Stomach (tissue), 9 donors: ENCODE data around the gene PLEKHG5. TPM values are rescaled to one million over a fixed set of nuclear protein-coding genes. Genes with fewer than 3 reads are reported as not detected.
A peak's percentile ranks its signal among the peaks of the same experiment; 100 is the strongest.
"Not testable (repeated sequence)": the region's sequence is repeated elsewhere in the genome, so short reads cannot be mapped to it uniquely, and the experiment has no call there.

Experiments used
- DNase-seq, 2 donors: peaks; one replicate each; pipeline versions ENCODE4 v3.0.0 to v3.0.0-alpha.2; 2013 to 2019
- H3K27ac ChIP-seq, 5 donors: fragments of 200-600 bp in 4 of 5; sonication (generic) in 4 of 5; one replicate each; pipeline ENCODE4 v1.5.1; 2013 to 2019; ENCODE audit warnings: mild to moderate bottlenecking in 1 of 5, moderate library complexity in 1 of 5
- H3K27me3 ChIP-seq, 3 donors: fragments of 200-600 bp; sonication (generic); one replicate each; pipeline ENCODE4 v1.5.1; 2017 to 2019; ENCODE audit warnings: mixed run types in 1 of 3
- H3K36me3 ChIP-seq, 4 donors: fragments of 200-600 bp; sonication (generic); 1 replicate in 3 of 4; 2 replicates in 1 of 4; pipeline ENCODE4 v1.5.1; 2016 to 2019
- H3K4me1 ChIP-seq, 4 donors: fragments of 200-600 bp; sonication (generic); one replicate each; pipeline ENCODE4 v1.5.1; 2016 to 2019
- H3K4me3 ChIP-seq, 4 donors: fragments of 200-600 bp; sonication (generic) in 3 of 4; one replicate each; pipeline ENCODE4 v1.5.1; 2016 to 2019; ENCODE audit warnings: mild to moderate bottlenecking in 1 of 4
- H3K9me3 ChIP-seq, 4 donors: fragments of 200-600 bp; sonication (generic); one replicate each; pipeline ENCODE4 v1.5.1; 2016 to 2019
- EP300 ChIP-seq: sonication (generic); formaldehyde crosslinking; IDR thresholded peaks from one replicate; pipeline ENCODE4 v1.6.1; 2017; ENCODE audit warnings: antibody characterized with exemption
- POLR2A ChIP-seq, 4 donors: fragments of 450-650 bp; IDR thresholded peaks; one replicate each; pipeline ENCODE4 v1.6.1; 2016; ENCODE audit warnings: antibody characterized with exemption in 4 of 4, control low read depth in 2 of 4, mild to moderate bottlenecking in 1 of 4, moderate library complexity in 1 of 4
- POLR2AphosphoS5 ChIP-seq, 3 donors: sonication (generic); formaldehyde crosslinking; IDR thresholded peaks; one replicate each; pipeline ENCODE4 v1.6.1; 2016; ENCODE audit warnings: antibody characterized with exemption in 3 of 3
- WGBS, 5 donors: extraction: QIAGEN DNeasy Blood & Tissue Kit in 3 of 5; methylation state at CpG; one replicate each; pipeline versions ENCODE4 v1.1.5 to v1.1.7; 2013 to 2018; 5-methylcytosine and 5-hydroxymethylcytosine counted together
- intact Hi-C: fragments of 100-400 bp; cut with DNase I; formaldehyde crosslinking; loops from one replicate; pipeline ENCODE4 v1.15.1; 2023; ENCODE audit warnings: low total_unique reads
- polyA plus RNA-seq, 3 donors: library from polyadenylated mRNA; stranded (reverse); fragments of 200-250 nt; gene quantifications; one replicate each; pipeline ENCODE4 v1.2.3, GENCODE V29; 2013
- total RNA-seq, 5 donors: library from RNA; depleted of rRNA; stranded (reverse); fragments of >200 nt; gene quantifications; one replicate each; pipeline versions ENCODE4 v1.1.0 to v1.2.3, GENCODE V29; 2014 to 2016
- TF ChIP-seq, protein P1 (sequence below), 7 experiments: fragments of 450-650 bp in 4 of 7; fragments of 200-600 bp in 3 of 7; sonication (generic) in 3 of 7; IDR thresholded peaks; one replicate each; pipeline ENCODE4 v1.5.1; 2016 to 2019; ENCODE audit warnings: antibody characterized with exemption in 7 of 7, control low read depth in 2 of 7, mild to moderate bottlenecking in 1 of 7
- donor health status: healthy with polysubstance abuse.
- donor health status: Bipolar disorder and iron deficiency.
- donor health status: healthy.

Gene PLEKHG5
- total and polyA plus RNA-seq, 8 donors, result 1.4 to 58.8 (median 7.4) TPM

DNA sequence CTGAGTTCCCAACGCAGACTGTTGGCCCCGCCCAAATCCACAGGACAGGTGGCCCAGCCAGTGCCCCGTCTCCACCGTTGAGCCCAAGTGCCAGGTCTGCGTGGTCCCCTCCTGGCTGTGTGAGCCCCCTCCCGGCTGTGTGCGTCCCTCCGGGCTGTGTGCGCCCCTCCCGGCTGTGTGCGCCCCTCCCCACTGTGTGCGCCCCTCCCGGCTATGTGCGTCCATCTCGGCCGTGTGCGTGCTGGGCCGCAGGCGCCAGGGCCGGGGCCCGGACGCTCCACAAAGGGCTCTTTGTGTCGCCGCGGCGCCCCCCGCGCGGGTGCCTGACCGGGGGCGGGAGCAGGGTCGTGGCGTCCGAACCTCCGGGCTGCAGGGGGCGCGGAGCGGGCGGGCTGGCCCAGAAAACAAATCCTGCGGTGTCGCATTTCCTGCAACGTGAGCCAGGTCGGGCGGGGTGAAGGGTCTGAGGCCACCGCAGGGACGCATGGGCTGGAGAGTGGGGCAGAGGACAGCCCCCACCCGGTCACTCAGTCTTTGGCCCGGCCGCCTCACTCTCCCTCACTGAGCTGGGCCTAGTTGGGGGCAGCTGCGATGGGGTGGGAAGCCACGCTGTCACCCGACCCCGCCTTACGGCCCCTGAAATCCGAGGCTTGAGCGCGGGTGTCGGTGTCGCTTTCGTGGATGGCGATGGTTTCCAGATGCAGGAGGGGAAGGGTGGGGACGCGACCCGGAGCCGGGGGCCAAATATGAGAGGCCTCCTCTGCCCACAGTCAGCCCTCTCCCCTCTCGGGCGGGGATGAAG lies 44.2 kb downstream of the PLEKHG5 start:
- no peak overlapping the region for H3K27ac ChIP-seq
- H3K4me3 ChIP-seq, result peak overlapping the region; percentile 11 to 42 (median 26)
- H3K4me1 ChIP-seq, result peaks cover 24 to 49% (median 39%) of the 10 kb centered on the region in 4 donors
- TF ChIP-seq POLR2AphosphoS5 (IDR thresholded peaks at IDR 0.05), result no peak
- no peak for TF ChIP-seq EP300
- no peak for TF ChIP-seq POLR2A (IDR thresholded peaks at IDR 0.05)
- TF ChIP-seq, protein P1, sequence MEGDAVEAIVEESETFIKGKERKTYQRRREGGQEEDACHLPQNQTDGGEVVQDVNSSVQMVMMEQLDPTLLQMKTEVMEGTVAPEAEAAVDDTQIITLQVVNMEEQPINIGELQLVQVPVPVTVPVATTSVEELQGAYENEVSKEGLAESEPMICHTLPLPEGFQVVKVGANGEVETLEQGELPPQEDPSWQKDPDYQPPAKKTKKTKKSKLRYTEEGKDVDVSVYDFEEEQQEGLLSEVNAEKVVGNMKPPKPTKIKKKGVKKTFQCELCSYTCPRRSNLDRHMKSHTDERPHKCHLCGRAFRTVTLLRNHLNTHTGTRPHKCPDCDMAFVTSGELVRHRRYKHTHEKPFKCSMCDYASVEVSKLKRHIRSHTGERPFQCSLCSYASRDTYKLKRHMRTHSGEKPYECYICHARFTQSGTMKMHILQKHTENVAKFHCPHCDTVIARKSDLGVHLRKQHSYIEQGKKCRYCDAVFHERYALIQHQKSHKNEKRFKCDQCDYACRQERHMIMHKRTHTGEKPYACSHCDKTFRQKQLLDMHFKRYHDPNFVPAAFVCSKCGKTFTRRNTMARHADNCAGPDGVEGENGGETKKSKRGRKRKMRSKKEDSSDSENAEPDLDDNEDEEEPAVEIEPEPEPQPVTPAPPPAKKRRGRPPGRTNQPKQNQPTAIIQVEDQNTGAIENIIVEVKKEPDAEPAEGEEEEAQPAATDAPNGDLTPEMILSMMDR (IDR thresholded peaks at IDR 0.05), result no peak
- H3K9me3 ChIP-seq, result no peaks in the 10 kb centered on the region
- peaks cover 13 to 89% (median 58%) of the 10 kb centered on the region in 3 donors for H3K27me3 ChIP-seq
- DNase-seq, result peak in 1 of 2 donors; percentile 58
- no peaks in the 10 kb centered on the region for H3K36me3 ChIP-seq
- WGBS, 5 donors, result 0 to 18% (median 4%) methylated on average over 9 to 67 of the region's 67 CpGs
- intact Hi-C loops, result no loop called here

DNA sequence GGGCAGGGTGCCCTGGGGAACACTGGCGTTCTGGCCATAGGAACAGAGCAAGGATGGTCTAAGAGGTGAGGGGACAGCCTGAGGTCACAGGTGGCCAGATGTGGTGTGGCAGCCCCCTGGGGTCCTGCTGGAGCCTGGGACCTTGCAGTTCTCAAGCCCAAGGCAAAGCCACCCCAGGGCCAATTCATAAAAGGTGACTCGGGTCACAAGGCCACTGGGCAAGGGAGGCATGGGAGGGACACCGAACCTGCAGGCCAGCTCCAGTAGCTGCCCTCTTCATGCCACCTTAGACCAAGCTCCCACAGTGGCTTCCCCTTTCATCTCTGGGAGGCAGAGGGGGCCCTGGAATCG lies 44.8 kb downstream of the PLEKHG5 start:
- peaks cover 13 to 89% (median 53%) of the 10 kb centered on the region in 3 donors for H3K27me3 ChIP-seq
- WGBS, 5 donors, result 58 to 95% (median 64%) methylated on average over 3 to 4 of the region's 4 CpGs
- H3K4me3 ChIP-seq, result peak overlapping the region in 3 of 4 donors; percentile 11 to 42 (median 21)

DNA sequence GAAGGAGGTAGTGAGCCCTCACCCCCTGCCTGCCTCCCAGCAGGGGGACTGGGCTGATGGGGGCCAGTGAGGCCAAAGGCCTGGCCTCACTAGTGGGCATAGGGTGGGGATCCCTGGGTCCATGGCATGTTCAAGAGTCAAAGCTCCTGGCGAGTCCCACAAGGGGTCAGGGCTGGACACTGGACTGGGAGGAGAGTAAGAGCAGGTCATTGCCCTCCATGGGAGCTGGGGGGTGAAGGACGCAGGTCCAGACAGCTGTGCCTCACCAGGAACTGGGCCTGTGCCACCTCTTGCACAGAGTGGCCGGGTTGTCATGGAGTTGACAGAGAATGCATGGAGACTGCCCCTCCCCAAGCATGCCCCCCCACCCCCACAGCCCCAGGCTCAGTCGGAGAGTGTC lies 45.5 kb downstream of the PLEKHG5 start:
- intact Hi-C loops, DNase-seq, H3K9me3 ChIP-seq, H3K27ac ChIP-seq, H3K4me3 ChIP-seq, H3K36me3 ChIP-seq: not testable (repeated sequence)
- 67 to 93% (median 76%) methylated on average over 2 to 4 of the region's 4 CpGs for WGBS, 5 donors
- Histone ChIP-seq H3K27me3 (peaks cover 13 to 89% (median 48%) of the 10 kb centered on the region in 3 donors), H3K4me1 (peaks cover 24 to 39% (median 36%) of the 10 kb centered on the region in 4 donors)

More for the DNA sequence above, 44.8 kb downstream of the PLEKHG5 start:
- H3K36me3 ChIP-seq, result no peaks in the 10 kb centered on the region
- H3K27ac ChIP-seq, result no peak overlapping the region
- no peak for DNase-seq
- peaks cover 24 to 47% (median 39%) of the 10 kb centered on the region in 4 donors for H3K4me1 ChIP-seq
- H3K9me3 ChIP-seq, result no peaks in the 10 kb centered on the region
- TF ChIP-seq, protein P1 (IDR thresholded peaks at IDR 0.05), result no peak
- TF ChIP-seq POLR2AphosphoS5 (IDR thresholded peaks at IDR 0.05), result no peak
- intact Hi-C loops, result no loop called here

DNA sequence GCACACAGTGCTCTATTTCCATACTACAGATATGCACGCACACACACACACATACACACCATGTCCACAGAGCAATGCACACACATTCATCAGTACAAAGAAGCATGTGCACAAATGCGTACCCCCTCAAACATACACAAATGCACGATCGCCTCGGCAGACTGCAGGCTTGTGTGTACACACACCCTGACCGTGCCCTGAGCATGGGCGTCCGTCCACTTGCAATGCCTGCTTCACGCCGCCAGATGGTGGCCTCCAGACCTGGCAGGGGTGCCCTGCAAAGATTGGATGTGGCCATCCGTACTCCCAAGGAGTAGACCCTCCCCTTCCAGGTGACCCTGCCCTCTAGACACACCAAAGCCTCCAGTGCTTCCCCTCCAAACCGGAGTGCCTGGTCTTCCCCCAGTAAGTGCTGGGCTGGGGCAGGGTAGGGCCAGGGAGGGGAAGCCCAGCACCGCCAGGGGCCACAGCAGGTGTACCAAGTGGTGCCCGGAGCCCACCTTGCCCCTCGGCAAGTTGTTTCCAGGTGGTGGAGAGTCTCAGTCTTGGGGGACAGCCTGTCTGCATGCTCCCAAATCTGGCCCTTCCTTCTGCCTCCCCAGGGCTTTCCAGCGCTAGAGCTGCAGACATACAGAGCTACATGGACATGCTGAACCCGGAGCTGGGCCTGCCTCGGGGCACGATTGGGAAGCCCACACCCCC lies 46.3 kb downstream of the PLEKHG5 start:
- H3K27me3 ChIP-seq, result peaks cover 13 to 89% (median 49%) of the 10 kb centered on the region in 3 donors
- TF ChIP-seq POLR2A (IDR thresholded peaks at IDR 0.05), result no peak
- TF ChIP-seq, protein P1 (IDR thresholded peaks at IDR 0.05), result peak in 5 of 7 experiments; percentile 51 to 78 (median 69)
- no peak overlapping the region for H3K27ac ChIP-seq
- H3K9me3 ChIP-seq, result no peaks in the 10 kb centered on the region
- WGBS, 5 donors, result 31 to 49% (median 45%) methylated on average over 14 to 19 of the region's 19 CpGs
- no peak overlapping the region for H3K4me3 ChIP-seq
- intact Hi-C loops, result no loop called here
- DNase-seq, result peak; percentile 76 to 80
- peaks cover 24 to 40% (median 39%) of the 10 kb centered on the region in 4 donors for H3K4me1 ChIP-seq
- no peaks in the 10 kb centered on the region for H3K36me3 ChIP-seq
